ENCODE results near the gene RNF223.
"Not testable (repeated sequence)": the region's sequence is repeated elsewhere in the genome, so short reads cannot be mapped to it uniquely, and the experiment has no call there.

RNF223 gene

DNA sequence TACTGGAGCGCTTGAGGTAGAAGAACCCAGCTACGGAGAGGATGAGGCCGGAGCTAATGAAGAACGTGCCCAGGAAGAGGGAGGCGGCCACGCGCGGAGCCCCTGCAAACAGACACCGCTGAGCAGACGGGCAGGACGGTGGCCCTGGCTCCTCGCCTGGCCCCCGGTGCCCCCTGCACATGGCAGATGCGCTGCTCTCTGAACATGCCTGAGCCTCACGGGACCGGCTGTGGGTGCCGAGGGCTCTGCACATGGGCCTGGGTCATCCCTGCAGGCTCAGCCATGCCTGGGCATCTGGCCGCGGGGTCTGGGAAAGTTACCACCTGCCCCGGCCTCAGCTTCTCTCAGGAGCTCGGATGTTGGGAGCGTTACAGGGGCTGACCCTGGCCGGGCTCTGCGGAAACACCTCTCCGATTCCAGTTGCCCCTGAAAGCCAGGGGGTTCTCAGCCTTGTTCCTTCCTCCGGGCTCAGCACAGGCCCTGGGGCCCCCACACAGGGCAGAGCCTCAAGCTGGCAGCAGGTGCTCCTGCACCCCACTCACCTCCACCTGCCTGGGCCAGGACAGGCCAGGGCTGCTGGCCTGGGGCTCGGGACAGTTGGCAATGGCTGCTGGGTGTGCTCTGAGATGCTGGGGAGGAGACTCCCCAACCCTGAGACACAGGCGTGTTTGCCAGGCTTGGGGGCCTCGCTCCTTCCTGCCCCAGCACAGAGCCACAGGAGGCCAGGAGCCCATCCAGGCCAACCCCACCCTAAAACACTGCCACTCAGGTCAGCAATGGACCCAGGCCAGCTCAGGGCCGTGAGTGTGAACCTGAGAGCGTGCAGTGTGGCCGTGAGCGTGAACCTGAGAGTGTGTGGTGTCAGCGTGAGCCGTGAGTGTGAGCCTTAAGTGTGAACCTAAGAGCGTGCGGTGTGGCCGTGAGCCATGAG is 12.1 kb upstream of the RNF223 start:
- no peak for DNase-seq

DNA sequence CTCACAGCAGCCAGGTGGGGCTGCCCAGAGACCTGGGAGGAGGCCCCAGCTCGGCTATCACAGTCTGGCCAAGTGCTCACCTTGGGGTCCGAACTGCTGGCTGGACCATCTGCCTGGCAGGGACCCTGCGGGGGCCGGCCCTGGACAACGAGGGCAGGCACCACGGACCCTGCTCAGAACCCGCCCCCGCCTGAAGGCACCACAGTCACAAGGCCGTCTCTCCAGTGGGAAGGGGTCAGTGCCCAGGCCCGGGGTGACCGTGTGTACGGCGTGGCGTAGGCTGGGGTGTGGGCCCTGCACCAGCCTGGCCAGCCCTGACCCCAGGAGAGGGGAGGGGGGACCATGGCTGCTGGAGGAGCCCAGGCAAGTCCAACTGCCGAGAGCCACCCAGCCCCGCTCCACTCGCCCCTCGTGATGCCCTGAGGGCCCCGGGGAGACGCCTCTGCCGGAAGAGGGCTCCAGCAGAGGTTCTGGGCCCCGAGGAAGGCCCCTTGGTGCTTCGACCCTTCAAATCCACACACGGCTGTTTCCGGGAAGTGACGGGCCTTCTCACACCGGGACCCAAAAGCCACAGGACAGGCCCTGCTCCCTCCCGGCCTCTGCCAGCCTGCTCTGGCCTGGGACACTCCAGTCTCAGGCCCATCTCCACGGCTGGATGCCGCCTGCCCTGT is 11.2 kb upstream of the RNF223 start:
- no peak for DNase-seq

DNA sequence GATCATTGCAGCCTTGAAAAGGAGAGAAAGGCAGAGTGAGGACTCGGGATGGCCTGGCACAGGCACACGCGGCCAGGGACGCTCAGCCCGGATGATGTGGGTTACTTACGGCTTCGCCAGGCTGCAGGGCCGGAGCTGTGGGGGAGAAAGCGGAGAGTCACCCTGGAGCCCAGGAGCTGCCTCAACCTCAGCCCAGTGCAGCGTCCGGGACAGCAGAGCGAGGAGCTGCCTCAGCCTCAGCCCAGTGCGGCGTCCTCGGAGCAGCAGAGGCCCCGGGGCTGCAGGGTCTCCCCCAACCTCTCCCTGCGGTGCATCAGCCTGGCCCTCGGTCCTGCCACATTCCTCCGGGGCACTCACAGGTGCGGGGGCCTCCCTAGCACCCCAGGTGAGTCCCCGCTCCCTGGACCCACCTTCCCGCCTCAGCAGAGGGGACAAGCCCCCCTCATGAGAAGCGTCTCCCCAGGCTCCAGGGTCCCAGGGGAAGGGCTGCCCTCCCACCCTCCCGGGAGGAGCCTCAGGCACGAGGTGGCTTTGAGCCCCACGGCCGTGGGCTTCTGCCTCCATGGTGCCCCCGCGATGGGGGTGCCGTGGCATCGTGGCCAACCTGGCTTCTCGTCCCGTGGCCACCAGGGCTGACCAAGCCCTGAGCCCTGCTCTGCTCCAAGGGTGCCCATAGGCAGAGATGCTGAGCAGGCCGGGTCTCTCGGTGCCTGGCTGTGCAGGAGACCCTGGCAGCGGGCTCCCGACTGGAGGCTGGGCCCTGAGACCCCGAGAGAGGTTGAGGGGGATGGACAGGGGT is 10.5 kb upstream of the RNF223 start:
- no peak for DNase-seq

DNA sequence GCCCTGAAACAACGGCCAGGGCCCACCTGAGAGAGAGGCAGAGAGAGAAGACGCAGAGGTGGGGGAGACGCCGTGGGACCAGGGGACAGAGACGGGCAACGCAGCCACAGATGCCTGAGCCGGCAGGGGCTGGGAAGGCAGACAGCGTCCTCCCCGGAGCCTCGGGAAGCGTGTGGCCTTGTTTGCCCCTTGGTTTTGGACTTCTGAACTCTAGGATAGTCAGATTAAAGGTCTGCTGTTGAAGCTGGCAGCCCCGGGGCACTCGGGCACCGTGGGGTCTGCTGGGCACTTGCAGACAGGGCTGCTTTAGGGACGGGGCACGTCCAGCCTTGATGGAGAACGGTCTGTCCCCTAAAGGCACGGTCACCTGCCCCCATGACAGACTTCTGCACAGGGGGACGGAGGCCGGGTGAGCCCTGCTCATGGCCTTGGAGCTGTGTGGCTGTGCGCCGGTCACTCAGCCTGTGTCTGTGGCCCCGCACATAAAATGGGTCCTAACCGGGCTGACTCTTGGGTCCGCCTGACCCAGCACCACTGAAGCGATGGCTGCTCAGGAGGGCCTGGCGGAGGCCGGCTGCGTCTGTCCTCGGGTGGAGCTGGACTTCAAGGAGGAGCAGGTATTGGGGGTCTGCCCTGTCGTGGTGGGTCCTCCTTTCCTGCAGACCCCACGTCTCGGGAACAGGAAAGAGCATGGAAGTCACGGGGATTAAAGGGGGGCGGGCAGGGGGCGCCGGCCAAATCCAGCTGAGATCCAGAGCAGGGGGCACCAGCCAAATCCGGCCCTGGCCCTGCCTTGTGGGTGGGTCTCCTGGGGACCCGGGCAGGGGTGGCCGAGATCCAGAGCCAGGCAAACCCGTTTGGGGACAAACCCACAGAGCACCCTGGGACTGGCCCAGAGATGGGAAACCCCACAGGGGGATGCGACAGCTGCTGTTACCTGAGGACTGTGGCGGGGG is 9.6 kb upstream of the RNF223 start:
- no peak for DNase-seq

DNA sequence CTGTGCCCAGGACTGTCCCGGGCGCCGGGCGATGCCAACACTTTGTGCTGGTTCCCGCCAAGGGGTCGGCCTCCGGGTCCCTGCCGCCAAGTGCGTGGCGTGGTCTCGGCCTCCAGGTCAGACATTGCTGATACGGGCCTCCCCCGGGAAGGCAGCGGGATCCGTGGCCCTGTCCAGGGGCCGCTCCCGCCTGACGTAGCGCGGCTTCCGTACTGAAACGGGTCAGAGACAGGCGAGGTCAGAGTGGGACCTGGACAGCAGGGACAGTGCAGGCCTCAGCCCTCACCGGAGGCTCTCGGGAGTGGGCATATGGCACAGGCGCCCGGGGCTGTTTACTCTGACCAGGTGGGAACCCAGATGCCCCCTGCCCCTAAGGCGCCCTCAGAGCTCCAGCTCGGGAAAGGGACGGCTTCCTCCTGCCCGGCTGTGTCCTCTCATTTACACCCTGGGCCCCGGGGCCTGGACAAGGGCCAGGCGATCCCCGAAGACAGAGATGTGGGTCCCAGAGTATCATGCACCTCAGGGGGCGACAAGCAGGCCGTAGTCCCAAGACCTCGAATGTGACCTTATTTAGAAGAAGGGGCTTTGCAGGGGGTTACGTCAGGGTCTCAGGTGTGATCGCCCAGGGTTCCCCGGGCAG is 8.8 kb upstream of the RNF223 start:
- no peak for DNase-seq

DNA sequence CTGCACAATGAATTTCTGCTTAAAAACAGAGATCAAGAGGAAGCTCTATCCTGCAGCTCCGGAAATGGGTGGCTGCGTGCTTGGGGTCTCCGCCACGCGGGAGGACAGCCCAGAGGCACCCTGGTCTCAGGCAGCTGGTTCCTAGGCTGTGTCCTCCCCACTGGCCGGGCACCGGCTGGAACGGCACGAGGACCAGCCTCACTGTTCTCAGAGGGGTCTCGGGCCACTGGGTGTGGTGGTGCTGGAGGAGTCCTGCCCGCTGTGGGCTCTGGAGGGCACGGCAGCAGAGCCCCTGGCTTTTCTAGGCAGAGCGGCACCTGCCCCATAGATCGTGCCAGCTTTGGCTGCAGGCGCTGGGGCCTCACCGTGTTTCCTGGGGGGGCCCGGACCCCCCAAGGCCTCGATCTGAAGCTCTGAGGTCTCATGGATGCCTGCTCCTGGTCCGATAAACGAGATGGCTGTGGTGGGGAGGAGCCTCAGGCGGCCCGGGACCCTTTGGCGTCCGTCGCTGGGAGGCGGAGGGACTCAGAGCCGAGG is 8.2 kb upstream of the RNF223 start:
- no peak for DNase-seq

DNA sequence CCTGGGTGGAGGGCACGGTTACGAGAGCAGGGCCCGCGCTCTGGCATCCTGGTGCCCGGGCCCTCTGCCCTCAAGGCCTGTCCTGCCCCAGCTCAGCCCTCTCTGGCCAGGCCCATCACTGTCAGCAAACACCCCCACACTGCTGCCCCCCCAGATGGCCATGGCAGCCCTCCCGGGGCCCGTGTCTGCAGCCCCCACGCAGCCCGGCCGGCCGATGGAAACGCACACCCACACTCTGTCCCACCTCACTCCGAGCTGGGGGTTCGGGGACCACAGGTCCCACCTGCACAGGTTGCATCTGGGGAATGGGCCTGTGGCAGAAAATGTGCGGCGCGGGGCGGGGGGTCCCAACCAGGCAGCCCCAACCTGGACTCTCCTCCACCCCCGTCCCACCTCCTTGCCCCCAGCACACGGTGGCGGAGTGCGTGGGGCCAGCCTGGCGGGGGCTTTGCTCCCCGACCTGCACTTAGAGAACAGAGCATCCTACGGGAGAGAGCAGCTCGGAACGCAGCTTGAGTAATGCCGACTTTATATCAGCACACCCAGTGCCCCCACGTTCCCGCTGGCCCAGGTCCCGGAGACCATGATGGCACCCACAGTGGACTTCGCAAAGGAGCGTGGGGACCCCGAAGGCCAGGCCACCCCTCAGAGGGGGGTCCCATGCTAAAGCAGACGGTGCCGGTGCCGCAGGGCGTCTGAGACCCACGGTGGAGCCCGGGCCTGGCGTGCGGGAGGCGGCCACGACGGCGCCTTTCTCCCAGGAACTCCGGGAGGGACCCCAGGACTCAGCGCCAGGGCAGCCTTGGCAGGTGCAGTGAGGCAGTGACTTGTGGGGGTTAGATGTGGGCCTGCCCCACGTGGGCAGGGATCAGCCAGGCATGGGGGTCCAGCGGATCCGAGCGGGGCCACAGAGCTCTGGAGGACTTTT is 7.5 kb upstream of the RNF223 start:
- no peak for DNase-seq

DNA sequence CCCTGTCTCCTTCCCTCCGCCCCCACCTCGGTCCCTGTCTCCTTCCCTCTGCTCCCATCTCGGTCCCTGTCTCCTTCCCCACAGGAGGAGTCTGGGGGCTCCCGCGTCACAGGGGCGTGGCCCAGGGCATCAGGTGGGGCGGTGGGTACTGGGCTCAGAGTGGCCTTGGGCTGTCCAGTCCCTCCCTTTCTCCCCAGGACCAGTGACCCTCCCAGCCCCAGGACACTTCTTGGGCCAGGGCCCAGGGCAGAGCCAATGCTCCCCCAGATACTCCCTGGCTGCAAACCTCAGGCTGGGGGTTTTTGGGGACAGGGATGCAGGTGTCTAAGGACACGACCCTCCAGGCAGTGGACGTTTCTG is 6.8 kb upstream of the RNF223 start:
- no peak for DNase-seq

DNA sequence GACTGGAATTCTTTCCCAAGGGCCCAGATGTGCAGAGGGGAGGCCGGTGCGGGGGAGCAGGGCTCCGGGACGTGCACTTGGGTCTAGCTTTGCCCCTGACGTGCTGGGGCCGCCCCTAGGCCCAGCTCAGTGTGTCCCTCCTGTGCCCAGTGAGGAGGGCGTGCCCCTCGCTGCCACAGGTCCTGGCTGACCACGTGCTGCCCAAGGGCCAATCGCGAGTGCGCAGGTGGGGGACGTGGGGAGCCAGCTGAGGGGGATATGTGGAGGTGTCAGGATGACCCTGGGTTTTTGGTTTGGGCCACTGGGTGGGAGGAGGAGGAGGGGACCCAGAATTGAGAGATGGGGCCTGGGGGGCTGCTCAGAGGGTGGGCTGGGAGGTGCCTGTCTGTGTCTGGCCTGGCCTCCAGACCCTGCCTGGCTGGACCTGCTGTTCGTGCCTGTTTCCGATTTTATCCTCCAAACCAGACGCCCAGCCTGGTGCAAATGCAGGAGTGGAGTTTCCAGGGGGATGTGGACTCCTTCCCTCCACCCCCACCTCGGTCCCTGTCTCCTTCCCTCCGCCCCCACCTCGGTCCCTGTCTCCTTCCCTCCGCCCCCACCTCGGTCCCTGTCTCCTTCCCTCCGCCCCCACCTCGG is 6.1 kb upstream of the RNF223 start:
- no peak for DNase-seq

DNA sequence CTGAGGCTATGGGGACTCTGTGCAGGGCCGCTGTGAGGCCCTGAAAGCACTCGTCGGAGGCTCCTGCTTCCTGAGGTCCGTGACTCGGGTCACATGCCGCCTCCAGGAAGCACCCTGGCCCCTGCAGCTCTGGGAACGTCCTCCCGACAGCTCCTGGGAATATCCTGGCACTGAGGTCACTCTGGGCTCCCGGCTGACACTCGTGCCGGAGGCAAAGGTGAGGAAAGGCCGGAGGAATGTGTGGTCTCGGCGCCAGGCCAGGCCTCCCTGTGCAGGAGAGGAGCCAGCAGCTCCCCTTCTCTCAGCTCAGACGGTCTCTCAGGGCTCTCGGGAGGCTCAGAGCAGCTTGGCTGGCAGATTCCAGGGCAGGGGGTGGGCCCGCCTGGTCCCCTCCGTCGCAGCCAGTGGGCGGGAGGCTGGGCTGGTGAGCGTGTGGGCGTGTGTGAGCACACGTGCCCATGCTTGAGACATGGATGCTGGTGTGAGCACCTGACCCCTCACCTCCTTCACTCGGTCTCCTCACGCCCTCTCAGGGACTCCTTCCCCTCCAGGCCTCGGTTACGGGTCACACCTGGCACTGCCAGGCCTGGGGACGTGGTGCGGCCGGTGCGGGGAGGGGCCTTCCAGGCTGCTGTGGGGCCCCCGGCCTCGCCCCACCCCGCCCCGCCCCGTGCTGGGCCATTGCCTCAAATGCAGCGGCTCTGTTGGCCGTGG is 5.5 kb upstream of the RNF223 start:
- no peak for DNase-seq

DNA sequence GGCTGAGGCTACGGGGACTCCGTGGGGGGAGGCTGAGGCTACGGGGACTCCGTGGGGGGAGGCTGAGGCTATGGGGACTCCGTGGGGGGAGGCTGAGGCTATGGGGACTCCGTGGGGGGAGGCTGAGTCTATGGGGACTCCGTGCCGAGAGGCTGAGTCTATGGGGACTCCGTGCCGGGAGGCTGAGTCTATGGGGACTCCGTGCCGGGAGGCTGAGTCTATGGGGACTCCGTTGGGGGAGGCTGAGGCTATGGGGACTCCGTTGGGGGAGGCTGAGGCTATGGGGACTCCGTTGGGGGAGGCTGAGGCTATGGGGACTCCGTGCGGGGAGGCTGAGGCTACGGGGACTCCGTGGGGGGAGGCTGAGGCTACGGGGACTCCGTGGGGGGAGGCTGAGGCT is 3.3 kb upstream of the RNF223 start:
- DNase-seq: not testable (repeated sequence)

DNA sequence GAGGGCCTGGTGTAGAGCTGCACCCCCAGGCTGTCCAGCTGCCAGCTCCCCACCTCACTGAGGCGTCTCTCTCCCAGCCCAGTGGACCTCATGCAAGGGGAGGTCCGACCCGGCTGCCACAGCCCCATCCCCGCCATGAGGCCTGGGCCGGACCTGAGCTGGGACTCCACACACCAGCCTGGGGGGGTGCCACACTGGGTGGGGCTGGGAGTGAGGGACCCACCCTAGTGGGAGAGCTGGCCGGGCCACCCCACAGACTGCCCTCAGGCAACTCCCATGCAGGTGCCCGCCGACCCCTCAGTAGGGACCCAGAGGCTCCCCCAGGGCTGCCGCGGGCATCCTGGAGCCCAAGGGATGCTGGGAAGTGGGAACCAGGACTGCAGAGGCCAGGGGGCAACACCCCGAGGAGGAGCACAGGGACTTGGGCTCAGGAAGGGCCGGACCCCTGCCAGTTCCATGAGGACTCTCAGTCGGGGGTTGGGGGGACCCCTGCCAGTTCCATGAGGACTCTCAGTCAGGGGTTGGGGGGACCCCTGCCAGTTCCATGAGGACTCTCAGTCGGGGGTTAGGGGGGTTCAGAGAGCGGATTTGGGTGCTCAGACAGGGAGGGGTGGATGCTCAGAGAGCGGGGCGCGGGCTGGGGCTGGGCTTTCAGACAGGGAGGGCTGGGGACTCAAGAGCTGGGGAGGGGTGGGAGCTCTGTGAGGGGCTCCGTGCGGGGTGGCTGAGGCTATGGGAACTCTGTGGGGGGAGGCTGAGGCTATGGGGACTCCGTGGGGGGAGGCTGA is 1.2 kb upstream of the RNF223 start:
- DNase-seq: no peak

DNA sequence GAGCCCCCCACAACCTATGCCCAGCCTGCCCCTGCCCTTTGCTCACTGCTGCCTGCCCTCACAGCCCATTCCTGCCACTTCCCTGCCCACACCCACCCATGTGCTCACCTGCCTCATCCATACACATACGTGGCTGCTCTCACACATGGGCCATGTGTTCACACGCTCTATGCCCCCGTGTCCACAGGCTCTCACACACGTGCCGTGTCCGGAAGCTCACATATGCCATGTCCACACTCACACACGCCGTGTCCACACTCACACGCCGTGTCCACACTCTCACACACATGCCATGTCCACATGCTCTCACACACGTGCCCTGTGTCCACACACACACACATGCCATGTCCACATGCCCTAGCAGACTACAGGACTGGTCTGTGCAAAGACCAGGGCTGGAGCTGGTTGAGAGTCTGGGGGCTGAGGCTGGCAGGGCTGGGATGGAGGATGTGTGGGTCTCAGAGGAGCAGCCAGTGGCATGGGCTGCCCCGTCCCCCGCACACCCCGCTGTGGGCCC is 583 bp upstream of the RNF223 start:
- DNase-seq: no peak

DNA sequence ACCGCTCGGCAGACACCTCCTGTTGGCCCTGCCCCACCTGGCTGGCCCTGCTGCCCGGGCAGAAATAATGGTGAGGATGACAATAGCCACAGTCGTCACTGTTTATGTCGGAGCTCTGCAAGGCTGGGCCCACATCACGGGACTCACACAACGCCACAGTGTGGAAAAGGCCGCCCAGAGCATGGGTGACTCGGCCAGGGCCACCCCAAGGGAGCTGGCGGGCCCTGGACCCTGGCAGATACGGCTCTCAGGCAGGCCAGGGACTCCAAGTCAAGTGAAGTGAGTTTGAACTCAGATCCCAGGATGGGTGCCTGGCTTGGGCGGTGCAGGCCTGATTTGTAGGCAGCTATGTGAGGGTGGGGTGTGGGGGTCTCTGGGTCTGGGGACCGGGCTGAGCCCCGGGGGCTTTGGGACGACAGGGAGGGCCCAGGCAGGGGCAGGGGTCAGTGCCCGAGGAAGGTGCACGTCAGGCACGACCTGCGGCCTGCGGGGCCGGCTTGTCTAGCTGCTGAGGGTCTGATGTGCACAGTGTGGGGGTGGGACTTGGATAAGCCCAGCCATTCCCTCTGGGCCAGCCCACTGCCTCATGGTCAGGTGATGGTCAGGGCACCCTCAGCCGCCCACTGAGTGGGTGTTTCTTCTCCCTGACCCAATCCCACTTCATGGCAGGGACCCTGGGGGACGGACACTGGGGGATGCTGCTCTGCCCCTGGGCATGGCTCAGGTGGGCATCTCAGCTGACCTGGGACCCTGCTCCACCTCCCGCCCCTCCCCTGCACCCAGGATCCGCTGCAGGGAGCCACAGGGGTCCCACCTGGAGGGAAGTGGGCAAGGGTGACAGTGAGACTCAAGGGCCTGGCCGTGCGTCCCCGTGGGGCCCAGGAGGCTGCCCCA is 1.0 kb downstream of the RNF223 start:
- no peak for DNase-seq

DNA sequence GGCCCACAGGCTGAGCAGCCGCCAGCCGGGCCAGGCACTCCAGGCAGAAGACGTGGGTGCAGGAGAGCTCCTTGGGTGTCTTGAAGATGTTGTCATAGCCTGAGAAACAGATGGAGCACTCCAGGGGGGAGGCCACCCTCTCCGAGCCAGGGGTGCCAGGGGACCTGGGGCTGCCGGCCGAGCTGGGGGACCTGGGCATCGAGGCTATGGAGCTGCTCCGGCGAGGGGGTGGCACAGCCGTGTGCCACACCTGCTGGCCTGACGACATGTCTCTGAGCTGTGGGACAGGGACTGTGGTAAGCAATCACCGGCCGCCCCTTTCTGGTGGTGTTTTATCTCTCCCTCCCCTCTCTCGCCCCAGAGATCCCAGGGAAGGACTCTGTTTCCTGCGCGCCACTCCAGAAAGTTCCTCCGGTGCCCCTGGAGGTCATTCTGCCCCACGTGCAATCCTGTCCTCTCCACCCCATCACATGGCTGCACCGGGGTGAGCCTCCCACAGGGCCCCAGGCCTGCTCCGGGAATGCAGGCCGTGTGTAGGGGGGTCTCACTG is 1.7 kb downstream of the RNF223 start:
- DNase-seq: no peak

DNA sequence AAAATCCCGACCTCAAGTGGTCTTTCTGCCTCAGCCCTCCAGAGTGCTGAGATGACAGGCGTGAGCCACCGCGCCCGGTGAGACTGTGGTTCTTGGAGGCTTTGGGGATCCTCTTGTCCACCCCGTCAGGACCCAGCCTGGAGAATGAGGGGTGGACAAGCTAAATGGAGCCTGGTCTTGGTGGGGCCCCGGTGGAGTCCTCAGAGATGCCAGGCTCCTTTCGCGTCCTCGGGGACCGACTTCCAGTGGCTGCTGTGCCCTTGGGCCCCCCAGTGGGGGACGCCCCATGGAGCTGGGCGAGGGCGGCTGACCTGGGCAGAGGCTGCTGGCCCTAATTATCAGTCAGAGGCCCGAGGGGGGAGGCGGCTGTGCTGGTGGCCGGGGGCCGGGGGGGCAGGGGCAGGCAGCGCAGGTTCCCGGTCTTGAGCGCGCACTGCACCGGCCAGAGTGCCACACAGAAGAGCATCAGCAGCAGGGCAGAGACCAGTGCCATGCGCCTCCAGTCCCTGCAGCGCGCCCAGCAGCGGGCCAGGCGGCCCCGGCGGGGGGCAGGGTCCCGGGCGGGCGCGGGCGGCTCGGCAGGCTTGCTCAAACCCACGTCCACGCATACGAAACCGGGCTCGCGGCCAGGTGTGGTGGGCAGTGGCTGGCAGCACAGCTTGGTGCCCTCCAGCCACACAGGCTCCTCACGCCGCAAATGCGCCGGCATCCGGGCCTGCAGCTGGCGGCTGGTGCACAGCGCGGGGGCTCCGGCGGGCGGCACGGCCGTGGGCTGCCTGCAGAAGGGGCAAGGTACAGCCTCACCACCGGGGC is 2.4 kb downstream of the RNF223 start:
- no peak for DNase-seq
